Activated naive CD4-positive, alpha-beta T cell treated with Interleukin-2 at 50 U/mL for 16 hours (primary cell): ENCODE measurements around the gene SNX25.
"Not testable (repeated sequence)": the region's sequence is repeated elsewhere in the genome, so short reads cannot be mapped to it uniquely, and the experiment has no call there.

ENCODE experiments used
- DNase-seq: peaks from one replicate; pipeline ENCODE4 v3.0.0-alpha.2; 2020

SNX25 gene

GRCh38 chr4:185235119-185235842 lies 25.9 kb downstream of the SNX25 start:
- no peak for DNase-seq

DNA sequence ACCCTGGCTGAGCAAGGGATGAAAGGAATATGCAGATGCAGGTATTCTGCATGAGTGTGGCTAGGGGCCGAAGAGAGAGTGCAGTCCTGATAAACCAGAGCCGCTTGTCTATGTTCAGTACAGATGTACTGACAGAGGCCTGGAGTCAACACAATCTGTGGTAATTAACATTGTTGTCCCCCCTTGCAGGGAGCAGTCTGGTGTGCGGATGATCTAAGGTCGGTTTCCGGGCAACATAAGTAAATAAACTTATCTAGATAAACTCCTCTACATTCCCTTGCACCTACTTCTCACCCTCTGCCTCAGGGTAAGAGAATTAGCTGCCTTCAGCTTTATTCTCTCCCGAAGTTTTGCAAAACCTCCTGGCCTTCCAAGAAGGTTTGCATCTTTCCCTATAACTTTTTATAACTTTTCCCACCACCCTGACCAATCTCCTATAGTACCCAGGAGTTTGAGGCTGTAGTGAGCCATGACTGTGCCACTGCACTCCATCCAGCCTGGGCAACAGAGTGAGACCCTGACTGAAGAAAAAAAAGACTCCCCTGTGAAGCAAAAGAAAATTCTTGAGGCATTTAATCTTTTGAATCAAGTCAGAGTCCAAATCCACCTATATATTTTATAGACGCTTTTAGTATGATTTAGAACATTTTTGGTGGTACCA lies 26.6 kb downstream of the SNX25 start:
- no peak for DNase-seq

- no peak for DNase-seq
Observed at GRCh38 chr4:185237175-185237574, 27.8 kb downstream of the SNX25 start.

DNA sequence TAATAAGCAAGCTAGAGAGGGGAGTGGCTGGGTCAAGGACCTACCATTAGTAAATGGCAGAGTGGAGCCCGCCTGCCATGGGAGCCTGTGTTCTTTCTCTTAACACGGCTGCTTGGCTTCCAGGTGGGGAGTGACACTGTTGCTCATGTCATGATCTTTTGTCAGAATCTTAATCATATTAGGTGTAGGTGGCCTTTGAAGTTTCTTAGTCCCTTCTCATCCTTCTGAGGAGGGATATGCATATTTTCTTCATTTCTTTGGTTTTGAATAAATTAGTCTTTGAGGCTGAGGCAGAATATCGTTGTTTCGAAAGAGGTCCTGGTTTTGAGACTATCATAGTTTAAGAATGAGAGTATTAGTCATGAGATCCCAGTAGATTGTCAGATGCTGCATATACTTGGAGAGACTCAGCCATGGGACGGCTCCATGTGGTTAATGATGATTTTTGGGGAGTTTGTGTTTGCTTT lies 28.9 kb downstream of the SNX25 start:
- DNase-seq: peak; percentile 28

DNA sequence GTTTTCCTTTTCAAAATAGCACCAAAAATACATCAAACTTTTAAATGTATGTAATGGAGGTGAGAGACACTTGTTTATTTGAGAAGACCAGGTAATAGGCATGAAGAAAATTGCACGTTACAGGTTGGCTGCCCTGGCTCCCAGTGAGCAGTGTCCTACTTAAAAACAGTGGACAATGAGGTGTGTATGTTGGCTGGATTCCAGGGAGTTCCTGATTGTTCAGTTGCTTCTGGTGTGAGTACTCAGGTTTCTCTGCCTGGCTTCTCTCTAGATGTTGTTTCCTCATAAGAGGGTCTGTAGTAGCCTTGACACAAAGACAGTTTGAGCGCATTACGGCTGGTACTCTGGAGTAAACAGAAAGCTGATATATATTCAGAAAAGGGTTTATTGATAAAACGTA lies 29.4 kb downstream of the SNX25 start:
- no peak for DNase-seq

DNA sequence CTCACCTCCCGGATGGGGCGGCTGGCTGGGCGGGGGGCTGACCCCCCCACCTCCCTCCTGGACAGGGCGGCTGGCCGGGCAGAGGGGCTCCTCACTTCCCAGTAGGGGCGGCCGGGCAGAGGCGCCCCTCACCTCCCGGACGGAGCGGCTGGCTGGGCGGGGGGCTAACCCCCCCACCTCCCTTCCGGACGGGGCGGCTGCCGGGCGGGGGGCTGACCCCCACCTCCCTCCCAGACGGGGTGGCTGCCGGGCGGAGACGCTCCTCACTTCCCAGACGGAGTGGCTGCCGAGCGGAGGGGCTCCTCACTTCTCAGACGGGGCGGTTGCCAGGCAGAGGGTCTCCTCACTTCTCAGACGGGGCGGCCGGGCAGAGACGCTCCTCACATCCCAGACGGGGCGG lies 31.1 kb downstream of the SNX25 start:
- DNase-seq: not testable (repeated sequence)

DNA sequence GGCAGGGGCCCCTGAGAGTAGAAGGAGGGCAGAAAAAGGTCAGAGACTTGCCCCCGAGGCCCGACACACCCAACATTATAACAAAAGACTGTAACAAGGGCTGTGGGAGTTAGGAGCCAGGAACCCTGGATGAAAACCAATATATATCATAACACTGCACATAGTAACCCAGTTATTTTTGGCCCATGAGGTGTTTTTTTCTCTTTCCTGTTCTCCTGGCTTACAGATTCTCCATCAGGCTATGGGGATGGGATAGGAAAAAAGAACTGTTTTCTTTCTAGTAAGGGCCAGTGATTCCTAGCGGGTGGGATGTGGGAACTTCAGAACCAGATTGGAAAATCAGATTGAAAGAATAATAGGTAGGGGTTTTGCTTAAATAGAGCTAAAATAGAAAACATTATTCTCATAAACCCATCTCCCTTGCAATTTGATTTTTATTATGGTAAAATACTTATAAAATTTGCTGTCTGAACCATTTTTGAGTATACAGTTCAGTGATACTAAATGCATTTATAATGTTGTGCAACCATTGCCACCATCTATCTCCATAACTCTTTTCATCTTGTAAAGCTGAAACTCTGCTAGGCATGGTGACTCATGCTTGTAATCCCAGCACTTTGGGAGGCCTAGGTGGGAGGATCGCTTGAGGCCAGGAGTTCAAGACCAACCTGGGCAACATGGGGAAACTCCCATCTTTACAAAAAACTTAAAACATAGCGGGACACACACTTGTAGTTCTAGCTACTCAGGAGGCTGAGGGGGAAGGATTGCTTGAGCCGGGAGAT lies 33.5 kb downstream of the SNX25 start:
- no peak for DNase-seq

- DNase-seq: no peak
Observed at GRCh38 chr4:185243879-185244278, 34.5 kb downstream of the SNX25 start.

DNA sequence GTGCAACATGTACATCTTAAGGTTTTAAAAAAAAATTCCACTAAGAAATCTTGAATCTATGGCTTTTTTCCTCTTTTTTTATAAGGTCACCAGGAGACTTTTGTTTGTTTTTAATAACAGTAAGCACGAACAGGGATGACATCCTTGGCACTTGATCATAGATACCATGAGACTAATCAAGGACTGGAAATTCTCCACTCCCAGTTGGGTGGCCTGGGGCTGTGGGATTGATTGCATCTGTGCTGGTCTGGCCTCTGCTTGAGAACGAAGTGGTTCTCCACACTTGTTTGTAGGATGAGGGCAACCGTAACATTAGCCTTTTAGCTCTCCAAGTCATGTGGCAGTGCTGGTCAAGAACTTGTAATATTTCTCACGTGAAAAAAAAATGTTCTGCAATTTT lies 35.4 kb downstream of the SNX25 start:
- DNase-seq: no peak

DNA sequence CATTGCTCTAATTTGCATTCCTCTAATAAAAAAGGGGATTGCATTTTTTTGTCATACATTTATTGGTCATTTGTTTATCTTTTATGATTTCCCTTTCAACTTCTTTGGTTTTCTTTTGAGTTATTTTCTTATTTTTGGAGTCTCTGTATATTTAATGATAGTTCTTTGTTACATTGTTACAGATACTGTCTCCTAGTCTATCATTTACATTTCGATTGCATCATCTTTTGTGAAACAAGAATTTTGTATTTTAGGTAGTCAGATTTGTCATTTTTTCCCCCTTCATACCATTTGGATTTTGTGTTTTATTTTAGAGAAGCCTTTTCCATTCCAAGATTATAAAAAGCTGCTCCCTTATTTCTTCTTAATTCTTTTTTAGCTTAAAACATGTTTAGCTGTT lies 37.1 kb downstream of the SNX25 start:
- DNase-seq: no peak

DNA sequence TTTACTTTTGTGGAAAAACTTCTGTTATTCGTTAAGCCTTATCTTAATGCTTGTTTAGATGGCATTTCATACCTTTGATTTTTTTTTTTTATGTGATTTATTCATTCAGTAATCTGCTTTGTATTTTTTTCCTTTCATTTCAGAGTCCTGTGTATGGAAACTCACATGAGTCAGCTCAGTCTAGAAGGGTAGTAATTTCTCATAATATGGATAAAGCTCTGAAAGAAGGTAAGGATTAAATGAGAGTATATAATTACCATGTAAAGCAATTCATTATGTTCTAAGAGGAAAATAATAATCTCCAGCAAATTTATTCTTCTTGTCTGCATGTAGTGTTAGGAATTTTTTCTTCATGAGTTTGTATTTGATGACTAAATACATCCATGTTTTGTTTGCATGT lies 37.8 kb downstream of the SNX25 start:
- DNase-seq: no peak

DNA sequence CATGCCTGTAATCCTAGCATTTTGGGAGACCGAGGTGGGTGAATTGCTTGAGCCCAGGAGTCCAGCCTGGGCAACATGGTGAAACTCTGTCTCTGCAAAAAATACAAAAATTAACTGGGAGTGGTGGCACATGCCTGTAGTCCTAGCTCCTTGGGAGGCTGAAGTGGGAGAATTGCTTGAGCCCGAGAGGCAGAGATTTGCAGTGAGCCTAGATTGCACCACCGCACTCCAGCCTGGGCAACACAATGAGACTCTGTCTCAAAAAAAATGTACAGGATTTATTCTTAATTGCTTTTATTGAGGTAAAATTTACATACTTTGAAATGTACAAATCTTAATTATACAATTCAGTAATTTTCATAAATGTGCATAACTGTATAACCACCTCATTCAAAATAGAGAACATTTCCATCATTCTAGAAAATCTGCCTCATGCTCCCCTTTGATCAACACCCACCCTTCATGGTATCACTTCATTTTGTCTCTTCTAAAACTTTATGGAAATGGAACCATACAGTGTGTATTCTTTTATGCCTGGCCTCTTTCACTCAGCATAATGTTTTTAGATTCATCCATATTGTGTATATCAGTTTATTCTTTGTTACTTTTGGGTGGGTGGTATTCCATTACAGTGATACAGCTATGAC lies 39.1 kb downstream of the SNX25 start:
- no peak for DNase-seq

DNA sequence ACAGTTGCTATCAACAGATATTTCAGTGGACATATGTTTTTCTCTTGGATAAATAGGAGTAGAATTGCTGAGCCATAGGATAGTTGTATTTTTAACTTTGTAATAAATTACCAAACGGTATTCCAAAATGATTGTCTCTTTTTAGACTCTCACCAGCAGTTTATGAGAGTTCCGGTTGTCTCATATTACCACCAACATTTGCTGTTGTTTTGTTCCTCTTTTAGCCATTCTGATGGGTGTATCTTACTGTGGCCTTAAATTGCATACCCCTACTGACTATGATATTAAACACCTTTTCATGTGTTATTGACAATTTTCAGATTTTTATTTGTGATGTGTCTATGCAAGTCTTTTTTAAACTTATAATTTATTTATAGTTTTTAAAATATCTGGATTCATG lies 39.7 kb downstream of the SNX25 start:
- DNase-seq: no peak

DNA sequence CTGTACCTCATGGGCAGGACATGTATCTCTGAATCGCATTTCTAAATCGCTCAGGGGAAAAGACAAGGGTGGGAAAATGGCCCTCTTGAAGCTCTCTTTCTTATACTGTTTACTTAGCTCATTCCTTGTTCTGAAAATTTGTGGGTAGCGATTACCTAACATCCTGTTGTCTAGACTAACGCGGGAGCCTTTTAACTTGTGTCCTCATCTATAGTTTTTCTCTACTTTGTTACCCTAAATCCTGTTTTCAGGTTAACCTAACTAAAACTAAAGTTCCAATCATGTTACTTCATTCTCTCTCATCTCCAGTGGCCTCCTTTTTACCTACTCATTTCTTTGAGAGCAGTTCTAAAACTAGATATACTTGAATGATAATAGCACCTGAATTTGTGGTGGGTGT lies 45.0 kb downstream of the SNX25 start:
- DNase-seq: no peak

- DNase-seq: no peak
Observed at GRCh38 chr4:185255868-185256267, 46.5 kb downstream of the SNX25 start.

- DNase-seq: no peak
Observed at GRCh38 chr4:185256446-185256845, 47.0 kb downstream of the SNX25 start.

GRCh38 chr4:185257086-185257485 lies 47.7 kb downstream of the SNX25 start:
- DNase-seq: no peak

- no peak for DNase-seq
Observed at GRCh38 chr4:185257694-185258093, 48.3 kb downstream of the SNX25 start.

GRCh38 chr4:185258741-185259140 lies 49.3 kb downstream of the SNX25 start:
- not testable (repeated sequence) for DNase-seq

DNA sequence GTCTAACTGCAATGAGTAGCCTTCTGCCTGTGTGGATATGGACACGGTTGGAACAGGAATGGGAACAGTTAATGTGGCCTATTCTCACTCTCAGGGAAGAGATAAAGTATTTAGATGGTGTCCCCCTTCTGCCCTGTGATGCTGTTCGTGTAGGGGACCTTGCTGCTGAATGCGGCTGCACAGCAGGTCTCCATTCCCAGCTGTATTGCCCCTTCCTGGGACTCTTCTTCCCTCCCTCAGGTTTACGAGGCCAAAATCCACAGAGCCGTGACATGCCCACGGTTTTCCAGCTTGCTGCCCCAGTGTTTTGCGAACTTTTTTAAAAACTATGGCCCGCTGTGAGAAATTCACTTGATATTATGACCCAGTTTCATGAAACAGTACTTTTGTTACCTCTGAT lies 50.3 kb downstream of the SNX25 start:
- DNase-seq: no peak

- no peak for DNase-seq
Observed at GRCh38 chr4:185261946-185262345, 52.5 kb downstream of the SNX25 start.

- no peak for DNase-seq
Observed at GRCh38 chr4:185263419-185263818, 54.0 kb downstream of the SNX25 start.

- DNase-seq: no peak
Observed at GRCh38 chr4:185265942-185266341, 56.5 kb downstream of the SNX25 start.
